Suppressor macrophage (primary cell): ENCODE results near the gene NHSL2.
"Not testable (repeated sequence)": the region's sequence is repeated elsewhere in the genome, so short reads cannot be mapped to it uniquely, and the experiment has no call there.

Source experiments
- DNase-seq, 4 experiments: peaks; one replicate each; pipeline ENCODE4 v3.0.0-alpha.2; 2020 to 2022
- total RNA-seq, 17 experiments: gene quantifications; one replicate each; lab custom pipeline; 2026; ENCODE audit warnings: mixed read lengths in 6 of 17, inconsistent platforms in 3 of 17; lab: John Stamatoyannopoulos, UW

NHSL2 gene
- total RNA-seq: 0.28 to 60.3 (median 7.0) reads per million in 17 experiments

DNA sequence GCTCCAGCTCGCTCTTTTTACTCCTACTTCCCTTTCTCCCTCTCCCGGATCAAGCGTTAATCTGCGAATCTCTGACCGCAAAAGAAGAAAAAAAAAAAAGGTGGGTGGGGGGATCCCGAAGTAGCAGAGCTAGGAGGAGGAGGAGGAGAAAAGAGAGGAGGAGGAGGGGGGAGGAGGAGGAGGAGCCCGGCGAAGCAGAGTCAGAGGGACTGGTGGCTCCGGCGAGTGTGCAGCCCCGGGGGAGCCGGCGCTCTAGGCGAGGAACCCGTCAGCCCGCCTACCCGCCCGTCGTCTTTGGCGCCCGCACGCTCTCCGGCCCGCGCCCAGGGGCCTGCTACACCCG, at the start of gene NHSL2:
Gene NHSL2, plus strand, starts transcription at position 203 of the 343 bp plus-strand sequence.
- peak in 2 of 4 experiments; percentile 20 to 34 for DNase-seq

DNA sequence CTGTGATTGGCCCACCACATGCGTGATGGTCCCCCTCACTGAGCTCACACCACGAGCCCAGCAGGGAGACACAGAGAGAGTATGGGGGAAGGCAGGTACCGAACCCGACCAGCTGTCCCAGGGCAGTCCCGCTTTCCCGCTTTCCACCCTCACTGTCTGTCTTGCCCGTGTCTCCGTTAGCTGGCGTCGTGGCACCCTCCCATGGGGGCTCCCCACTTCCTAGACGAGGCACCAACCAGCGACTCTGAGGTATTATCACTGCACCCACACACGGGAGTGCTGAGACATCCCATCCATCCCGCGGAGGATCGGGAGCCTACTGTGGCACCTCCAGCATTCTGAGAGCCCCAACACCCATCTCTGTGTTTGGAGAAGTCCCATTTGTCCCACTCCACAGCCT, 43.0 kb upstream of the NHSL2 start:
- DNase-seq: no peak

DNA sequence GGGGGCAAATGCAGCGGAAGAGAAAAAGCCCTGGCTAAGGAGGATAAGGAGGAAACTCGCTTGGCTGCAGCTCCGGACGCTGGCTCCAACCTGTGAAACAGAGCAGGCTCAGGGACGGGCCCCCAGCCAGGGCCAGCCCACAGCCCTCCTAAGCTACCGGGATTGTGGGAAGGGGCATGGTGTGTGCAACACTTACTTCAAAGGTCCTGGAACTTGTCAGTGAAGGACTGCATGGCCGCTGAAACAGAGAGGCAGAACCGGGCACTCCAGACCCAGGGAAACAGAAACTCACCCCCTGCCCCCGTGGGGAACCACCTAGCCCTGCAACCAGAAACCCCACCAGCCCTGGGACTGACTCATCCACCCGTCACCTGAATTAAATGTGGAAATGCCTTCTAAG, 41.1 kb upstream of the NHSL2 start:
- DNase-seq: not testable (repeated sequence)

DNA sequence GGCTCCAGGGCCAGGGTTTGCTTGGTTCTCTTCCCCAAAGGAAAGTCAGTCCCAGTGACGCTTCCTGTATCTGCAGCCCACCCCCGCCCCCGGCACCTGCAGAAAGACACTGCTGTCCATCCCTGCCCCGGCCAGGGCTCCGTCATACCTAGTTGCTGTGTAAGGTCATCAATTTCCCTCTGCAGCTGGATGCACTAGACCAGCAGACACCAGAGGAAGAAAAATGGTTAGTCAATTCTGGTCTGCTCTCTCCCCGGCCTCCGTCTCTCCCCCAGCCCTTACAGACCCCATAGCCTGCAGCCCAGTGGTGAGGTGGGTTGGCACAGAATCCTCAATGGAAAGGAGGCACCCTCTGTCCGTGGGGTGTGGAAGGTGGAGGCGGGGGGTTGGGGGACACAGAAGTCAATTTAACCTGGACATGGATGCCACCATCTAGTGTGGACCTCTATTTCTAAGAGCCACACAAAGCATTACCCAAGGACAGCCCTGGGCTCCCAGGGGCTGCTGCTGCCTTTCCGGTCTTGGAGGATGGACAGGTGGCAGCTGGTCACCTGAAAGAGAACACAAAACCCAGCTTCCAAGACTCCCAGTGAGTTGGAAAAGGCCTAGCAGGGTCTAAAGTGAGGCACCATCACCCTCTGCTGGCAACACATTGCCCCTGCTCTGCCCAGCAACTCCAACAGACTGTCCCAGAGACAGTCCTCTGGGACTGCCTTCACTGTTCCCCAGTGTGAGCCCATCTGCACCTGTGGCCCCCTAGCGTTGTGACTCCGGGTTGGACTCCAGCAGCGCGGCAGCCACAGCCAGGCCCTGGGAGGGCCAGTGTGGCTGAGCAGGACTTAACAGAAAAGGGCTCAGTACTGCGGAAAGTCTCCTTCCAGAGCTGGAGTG, 40.2 kb upstream of the NHSL2 start:
- peak; percentile 1 to 27 (median 14) for DNase-seq

DNA sequence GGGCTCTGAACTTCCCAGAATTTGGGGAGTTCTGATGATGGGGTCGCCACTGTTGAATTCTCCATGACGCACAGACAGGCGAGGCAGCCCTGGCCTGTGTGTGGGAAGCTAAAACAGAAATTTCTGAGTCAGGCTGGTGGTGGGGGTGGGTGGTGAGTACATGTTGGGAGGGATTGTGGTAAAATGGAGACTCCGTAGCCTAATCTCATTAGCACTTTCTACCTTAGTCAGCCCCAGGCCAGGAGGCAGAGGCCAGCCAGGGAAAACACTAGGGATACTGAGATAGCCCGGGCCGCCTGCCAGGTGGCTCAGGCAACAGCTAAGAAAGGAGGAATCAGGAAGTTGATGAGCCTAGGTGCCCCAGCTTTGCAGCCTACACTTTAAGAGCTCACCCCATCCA, 39.3 kb upstream of the NHSL2 start:
- no peak for DNase-seq

DNA sequence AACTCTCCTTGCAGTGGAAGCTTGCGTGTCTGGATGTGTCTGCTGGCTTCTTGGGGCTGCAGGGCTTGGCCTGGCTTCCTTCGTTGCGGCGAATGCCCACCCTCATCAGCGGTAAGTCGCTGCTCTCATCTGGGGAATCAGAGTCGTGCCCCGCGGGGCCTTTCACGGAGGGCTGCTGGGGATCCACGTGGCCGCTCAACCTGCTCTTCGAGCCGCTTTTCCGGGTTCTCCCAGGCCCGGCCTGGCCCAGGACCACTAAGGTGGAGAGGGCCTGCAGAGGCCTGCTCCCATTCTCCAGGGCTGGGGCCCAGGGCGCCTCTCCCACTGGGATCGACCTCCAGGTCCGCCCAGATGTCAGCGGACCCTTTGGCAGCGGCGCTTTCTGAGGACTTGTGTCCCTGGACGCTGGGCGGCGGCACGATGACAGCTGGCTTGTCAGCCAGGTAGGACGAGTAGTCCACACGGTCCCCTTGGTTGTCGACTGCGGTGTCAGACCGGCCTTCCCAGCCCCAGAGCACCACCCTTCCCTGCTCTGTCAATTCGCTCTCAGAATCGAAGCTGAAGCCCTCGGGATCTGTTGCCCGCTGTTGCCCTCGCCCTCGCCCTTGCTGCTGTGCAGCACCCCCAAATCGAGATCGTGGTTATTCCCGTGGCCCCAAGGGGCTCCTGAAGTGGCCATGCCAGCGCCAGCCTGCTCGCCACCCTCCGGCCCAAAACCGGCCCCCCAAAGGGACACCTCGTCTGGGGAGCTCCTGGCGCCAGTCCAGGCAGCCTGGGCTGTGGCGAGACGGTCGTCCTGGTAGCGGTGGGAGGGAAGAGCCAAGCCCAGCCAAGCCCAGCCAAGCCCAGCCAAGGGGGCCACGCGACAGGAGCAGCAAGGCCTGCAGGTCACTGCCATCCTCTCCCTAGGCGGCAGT, 37.8 kb upstream of the NHSL2 start:
- DNase-seq: no peak

DNA sequence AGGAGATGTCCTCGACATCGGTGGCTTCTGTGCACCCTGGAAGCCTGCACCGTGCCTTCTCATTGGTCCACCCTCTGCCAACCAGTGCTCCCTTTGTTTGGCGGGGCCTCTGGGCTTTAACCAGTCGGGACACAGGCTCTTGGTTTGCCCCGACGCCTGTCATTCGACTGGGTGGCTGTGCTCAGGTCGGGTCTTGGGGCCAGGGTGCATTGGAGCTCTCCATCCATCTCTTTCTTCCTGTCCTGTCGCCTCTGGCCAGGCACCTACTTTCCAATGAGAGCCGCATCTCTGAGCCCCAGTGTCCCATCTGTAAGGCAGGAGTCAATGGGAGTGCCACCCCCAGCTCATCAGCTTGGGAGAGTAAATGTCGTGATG, 37.2 kb upstream of the NHSL2 start:
- DNase-seq: no peak

DNA sequence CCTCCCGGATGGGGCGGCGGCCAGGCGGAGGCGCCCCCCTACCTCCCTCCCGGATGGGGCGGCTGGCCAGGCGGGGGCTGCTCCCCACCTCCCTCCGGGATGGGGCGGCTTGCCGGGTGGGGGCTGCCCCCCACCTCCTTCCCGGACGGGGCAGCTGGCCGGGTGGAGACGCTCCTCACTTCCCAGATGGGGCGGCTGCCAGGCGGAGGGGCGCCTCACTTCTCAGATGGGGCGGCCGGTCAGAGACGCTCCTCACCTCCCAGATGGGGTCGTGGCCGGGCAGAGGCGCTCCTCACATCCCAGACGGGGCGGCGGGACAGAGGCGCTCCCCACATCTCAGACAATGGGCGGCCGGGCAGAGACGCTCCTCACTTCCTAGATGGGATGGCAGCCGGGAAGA, 33.8 kb upstream of the NHSL2 start:
- DNase-seq: not testable (repeated sequence)

DNA sequence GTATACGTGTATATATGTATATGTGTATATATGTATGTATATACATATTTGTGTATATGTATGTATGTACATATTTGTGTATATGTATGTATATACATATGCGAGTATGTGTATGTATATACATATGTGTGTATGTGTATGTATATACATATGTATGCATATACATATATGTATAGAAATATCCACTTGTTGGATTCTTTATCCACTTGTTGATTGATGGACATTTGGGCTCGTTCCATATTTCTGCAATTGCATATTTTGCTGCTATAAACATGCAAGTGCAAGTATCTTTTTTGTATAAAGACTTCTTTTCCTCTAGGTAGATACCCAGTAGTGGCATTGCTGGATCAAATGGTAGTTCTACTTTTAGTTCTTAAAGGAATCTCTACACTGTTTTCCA, 25.5 kb upstream of the NHSL2 start:
- DNase-seq: no peak

DNA sequence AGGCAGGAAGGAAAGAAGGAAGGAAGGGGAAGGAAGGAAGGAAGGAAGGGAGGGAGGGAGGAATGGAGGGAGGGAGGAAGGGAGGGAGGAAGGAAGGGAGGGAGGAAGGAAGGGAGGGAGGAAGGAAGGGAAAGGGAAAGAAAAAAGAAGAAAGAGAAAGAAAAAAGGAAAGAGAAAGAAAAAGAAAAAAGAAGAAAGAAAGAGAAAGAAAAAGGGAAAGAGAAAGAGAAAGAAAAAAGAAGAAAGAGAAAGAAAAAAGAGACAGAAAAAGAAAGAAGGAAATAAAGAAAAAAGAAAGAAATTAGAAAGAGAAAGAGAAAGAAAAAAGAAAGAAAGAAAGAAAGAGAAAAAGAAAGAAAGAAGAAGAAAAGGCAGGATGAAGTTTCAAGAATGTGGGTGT, 15.0 kb upstream of the NHSL2 start:
- DNase-seq: no peak

DNA sequence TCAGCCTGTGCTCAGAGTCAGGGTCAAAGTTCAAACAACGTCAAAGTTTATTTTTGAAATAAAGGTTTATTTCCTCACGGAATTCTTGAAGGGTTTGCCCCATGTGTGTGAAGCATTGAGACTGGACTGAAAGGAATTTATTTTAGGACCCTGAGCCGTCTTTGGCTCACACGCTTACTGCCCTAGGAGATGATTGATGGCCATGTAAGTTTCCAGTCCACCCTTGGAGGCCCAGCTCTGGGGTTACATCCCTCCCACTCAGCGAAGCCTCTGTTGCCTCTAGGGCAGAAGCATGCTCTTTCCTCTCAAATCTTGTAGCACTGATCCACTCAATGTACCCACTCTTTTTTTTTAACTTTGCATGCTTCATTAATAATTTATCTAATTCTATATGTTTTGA, 4.5 kb upstream of the NHSL2 start:
- DNase-seq: no peak

DNA sequence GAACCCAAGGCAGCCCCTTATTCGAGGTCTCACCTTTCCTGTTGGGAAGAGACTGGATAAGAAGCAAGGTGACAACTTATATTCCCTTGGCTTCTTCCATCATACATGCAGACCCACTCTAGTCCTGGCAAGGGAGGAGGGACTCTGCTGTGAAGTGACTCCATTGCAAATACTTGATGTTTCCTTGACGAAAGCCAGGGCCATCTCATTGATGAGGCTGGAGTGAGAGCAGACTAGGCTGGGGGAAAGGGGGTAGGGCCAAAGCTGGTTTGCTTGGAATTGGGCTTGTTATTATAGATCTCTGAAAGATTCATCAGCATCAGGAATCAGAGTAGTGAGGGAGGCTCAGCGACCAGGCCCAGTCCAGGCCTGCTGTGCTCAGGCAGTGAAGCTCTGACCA, 2.3 kb upstream of the NHSL2 start:
- no peak for DNase-seq

DNA sequence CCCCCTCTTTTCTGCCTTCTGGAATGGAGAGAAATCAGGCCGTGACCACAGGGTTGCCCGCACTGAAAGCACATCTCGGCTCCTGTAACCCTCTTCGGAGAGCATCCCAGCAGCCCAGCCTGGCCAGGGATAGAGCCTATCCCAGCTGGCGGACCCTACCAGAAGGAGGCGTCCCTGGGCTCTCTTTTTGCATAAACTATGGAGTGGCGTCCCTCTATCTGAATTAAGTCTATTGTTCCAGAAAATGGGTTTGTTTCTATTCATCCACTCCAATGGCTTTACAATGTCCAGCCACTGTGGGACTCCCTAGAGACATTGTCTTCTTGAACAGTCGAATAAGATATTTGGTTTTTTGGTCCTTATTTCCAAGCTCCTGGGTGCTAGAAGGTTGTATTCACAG, 689 bp upstream of the NHSL2 start:
- peak in 1 of 4 experiments; percentile 3 for DNase-seq

DNA sequence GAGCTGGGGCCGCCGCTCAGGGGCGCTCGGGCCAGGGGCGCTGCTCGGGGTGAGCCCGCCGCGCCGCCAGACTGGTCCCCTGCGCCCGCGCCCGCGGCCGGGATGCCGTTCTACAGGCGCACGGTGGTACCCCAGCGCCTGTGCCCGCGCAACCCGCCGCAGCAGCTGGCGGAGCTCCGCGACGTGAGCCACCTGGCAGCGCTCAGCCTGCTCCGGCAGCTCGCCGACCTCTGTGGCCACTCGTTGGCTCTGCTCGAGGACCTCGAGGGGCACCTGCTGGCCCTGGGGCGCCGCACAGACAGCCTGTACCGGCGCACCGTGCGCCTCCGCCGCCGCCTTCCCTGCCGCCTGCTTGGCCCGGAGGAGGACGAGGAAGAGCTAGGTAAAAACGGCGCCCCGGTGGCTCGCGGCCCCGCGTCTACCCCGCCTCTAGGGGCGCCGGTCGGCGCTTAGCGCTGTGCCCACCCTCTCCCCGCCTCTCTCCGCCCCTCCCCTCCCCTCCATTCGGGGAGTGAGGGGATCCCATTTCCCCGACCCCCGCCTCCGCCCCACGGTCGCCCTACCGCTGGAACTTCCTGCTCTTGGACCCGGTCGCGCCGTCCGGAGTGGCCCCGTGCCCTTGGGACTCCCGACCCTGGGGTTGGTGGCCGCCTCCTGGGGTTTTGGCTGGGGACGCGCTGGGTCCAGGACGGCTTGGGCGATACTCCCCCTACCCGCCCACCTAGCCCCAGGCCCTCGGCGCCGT, 513 bp downstream of the NHSL2 start:
- DNase-seq: peak in 1 of 4 experiments; percentile 26

DNA sequence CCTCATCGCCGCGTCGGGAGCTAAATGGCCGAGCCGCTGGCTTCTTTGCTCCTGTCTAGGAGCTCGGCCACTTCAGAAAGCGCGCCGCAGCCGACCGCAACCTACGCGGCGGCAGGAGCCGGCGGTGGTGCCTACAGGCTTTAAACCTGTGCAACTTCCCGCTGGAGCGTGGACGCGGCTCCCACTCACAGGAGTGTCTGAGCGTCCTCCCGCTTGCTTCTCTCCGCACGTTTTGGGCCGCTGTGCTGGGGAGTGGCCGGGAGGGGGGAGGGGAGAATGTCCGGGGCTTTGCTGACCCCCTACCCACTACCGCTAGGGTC, 1.0 kb downstream of the NHSL2 start:
- DNase-seq: peak in 1 of 4 experiments; percentile 19

DNA sequence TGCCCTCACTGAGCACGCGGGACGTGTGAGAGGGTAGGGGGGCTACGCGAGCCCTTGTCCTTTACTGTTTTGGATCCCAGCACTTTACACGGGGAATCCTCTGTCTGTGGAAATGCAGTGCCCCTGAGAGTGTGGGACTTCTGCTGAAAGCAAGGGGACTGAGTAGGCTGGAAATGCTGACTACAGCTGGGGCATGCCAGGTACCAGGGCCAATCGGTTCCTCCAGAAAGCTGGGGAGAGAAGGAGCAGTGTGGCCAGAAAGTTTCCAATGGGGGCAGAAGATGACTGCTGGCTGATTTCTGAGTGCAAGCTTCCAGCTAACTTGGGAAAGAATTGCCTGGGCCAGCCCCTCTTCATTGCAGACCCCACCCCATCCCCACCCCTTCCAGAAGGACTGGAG, 1.5 kb downstream of the NHSL2 start:
- no peak for DNase-seq

DNA sequence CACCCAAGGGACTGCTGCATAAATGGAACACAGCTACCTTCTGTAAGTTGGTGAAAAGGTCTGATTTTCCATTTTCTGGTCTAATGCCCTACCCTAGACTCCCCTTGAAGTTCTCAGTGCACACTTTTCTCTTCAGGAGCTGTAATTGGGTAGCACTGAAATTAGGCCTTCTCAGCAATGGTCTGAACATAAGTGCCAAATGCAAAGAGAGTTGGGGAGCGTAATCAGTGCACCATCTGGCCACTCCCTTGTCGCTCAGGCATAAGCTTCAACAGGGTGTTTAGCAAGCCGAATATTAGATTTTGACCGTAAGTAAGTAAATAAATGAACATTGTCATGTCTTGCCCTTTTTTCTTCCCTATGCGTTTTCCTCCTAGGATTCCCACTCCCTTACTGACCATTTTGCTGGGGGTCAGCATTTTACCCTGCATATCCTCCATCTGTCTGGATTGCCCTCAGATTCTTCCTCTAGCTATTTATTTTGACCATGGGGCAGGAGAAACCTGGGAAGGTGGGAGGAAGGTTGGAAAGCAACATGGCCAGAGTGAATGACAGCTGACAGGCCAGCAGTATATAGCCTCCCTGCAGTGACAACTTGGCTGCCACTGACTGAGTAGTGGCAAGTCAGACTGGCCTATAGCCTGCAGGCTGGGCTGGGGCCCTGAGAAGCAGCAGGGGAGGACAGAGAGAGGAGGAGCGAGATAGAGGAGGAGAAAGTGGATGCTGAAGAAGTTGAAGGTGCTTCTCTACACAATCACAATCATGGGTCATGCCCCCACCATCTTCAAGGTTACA, 2.7 kb downstream of the NHSL2 start:
- DNase-seq: no peak

DNA sequence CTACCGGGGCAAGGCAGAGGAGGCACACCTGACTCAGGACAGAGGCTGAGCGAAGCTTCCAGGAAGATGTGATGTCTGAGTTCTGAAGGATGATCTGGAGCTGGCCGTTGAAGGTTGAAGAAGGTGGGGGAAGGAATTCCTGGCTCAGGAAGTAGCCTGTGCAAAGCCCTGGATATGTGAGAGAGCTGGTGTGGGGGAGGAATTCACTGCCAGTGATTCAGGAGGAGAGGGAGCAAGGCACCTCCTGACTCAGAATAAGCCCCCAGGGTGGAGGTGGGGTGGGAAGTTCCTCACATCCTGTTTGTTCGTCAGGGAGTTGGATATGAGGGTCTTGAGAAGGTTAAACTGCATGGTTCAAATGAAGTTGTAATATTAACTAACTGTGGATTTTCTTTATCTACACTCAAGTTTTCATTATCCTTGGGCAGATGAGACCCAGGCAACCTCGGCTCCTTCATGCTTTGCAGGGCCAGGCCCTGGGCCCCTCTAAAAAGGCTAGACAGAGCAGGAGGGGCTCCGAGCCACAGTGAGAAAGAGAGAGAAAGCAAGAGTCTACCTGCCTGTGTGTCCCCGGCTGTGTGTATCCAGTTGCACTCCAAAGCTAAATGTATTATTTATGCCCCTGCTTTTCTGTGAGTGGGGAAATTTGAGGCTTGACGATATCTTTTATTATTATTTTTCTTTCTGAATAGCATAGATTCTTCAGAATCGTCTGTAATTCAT, 7.1 kb downstream of the NHSL2 start:
- DNase-seq: no peak

DNA sequence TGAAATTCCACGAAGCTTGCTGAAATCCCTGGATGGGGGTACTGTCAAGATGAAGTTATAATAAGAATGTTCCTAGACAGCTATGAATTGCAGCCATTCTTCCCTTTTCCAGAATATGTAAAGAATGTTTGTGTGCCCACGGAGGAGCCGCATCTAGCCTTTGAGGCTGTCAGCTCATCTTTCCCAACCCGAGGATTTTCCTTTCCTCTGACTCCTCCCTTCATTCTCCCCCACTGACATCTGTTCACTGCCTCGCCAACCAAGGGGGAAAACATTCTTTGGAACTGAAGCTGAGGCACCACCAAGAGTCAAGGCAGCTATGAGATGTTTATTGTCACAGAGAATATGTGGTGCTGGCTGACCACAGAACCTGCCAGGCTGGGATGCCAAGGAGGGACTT, 8.8 kb downstream of the NHSL2 start:
- DNase-seq: no peak

DNA sequence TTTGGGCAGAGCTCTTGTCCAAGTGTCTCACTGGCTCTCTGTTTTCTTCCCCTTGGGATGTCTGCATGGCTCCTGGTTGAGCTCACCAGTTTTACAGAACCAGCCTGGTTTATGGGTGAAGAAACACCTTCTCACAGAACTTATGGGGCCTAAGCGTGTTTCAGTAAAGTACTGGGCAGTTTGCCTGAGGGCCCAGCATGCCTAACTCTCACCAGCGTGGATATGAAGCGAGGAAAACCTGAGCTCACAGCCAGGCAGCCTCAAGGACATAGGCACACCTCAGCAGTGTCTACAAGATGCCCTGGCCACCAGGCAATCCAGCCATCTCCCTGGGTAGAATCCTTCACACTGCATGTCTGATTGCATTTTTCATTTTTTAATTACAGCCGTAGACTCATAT, 9.2 kb downstream of the NHSL2 start:
- no peak for DNase-seq

DNA sequence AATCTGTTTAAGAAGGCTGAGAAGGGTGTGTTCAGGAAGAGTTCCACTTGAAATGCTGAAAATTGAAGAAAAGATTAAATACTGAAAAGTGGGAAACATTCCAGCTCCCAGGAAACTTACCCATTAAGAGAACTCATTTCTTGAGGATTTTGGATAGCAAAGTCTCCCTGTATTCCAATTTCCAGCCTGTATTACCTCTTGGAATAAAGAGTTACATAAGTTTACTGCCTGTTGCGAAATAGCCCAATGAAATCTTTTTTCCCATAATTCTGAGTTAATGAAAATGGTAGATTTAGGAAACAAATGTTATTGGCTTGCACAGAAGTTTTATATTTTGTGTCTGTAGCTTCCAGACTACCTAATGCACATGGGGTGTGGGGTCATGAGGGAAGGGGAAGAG, 12.0 kb downstream of the NHSL2 start:
- no peak for DNase-seq

DNA sequence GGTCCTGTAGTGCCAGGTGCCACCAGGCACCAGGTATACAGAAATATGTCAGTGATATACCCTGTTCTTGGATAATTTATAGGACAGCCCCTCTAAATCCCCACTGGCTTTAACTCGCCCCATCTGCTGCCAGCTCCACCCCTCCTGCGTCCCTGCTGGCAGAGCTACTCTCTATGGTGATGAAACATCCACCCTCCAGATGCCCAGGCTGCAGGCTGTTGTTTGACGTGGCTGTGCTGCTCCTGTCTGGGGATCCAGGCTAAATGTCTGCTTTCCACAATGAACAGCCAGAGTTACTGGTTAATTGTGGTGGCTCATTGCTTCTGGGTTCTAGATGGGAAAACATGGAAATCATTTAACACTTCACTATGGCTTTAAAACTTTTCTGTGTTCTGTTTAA, 12.9 kb downstream of the NHSL2 start:
- DNase-seq: no peak
